HepG2 (cell line): ENCODE results near the gene GSK3B. TPM values are rescaled to one million over a fixed set of nuclear protein-coding genes. Genes with fewer than 3 reads are reported as not detected.

Experiments used
- ATF6 ChIP-seq: sonication (generic); formaldehyde crosslinking; conservative IDR thresholded peaks from 2 replicates; pipeline ENCODE4 v1.4.0; 2020; ENCODE audit warnings: missing genetic modification reagents
- DNMT3B ChIP-seq: conservative IDR thresholded peaks from 2 replicates; pipeline ENCODE4 v1.6.1; 2016; ENCODE audit warnings: missing biosample characterization, control low read depth
- FOXK1 ChIP-seq: sonication (generic); formaldehyde crosslinking; IDR thresholded peaks from 2 replicates; pipeline ENCODE4 v1.4.0; 2020; ENCODE audit warnings: low read depth, missing genetic modification reagents, borderline replicate concordance
- GABPB1 ChIP-seq: IDR thresholded peaks from 2 replicates; pipeline ENCODE4 v1.6.1; 2016; ENCODE audit warnings: mild to moderate bottlenecking, missing genetic modification reagents, moderate library complexity, missing compliant biosample characterization
- GPN1 ChIP-seq: sonication (generic); formaldehyde crosslinking; IDR thresholded peaks from 2 replicates; pipeline ENCODE4 v1.5.1; 2020; ENCODE audit warnings: missing genetic modification reagents, borderline replicate concordance
- HCFC1 ChIP-seq: fragments of 150-350 bp; IDR thresholded peaks from 2 replicates; pipeline ENCODE4 v1.6.1; 2014; ENCODE audit warnings: low read depth, low read length
- HNF4A ChIP-seq: sonication (generic); formaldehyde crosslinking; IDR thresholded peaks from 2 replicates; pipeline ENCODE4 v1.4.0; 2020; ENCODE audit warnings: missing genetic modification reagents
- MBD4 ChIP-seq: IDR thresholded peaks from 2 replicates; pipeline ENCODE4 v1.6.1; 2012; ENCODE audit warnings: low read length, inconsistent platforms, borderline replicate concordance
- MLXIP ChIP-seq: sonication (generic); formaldehyde crosslinking; IDR thresholded peaks from 2 replicates; pipeline ENCODE4 v1.9.0; 2021; ENCODE audit warnings: missing genetic modification reagents, borderline replicate concordance
- NFYB ChIP-seq: sonication (generic); formaldehyde crosslinking; IDR thresholded peaks from 2 replicates; pipeline ENCODE4 v1.4.0; 2020; ENCODE audit warnings: missing genetic modification reagents
- NR2F6 ChIP-seq, 2 experiments: IDR thresholded peaks; 2 replicates each; pipeline ENCODE4 v1.6.1; 2016; ENCODE audit warnings: antibody characterized with exemption in 1 of 2, mild to moderate bottlenecking in 1 of 2
- PRMT3 ChIP-seq: sonication (generic); formaldehyde crosslinking; IDR thresholded peaks from 2 replicates; pipeline ENCODE4 v1.8.1; 2022; ENCODE audit warnings: low read depth, mild to moderate bottlenecking, moderate library complexity, missing genetic modification reagents, borderline replicate concordance
- RELA ChIP-seq: sonication (generic); formaldehyde crosslinking; IDR thresholded peaks from 2 replicates; pipeline ENCODE4 v1.4.0; 2020; ENCODE audit warnings: missing genetic modification reagents
- RNF219 ChIP-seq: sonication (generic); formaldehyde crosslinking; IDR thresholded peaks from 2 replicates; pipeline ENCODE4 v1.5.0; 2020; ENCODE audit warnings: mild to moderate bottlenecking, missing genetic modification reagents
- SNAPC2 ChIP-seq: sonication (generic); formaldehyde crosslinking; IDR thresholded peaks from 2 replicates; pipeline ENCODE4 v1.8.1; 2022; ENCODE audit warnings: mild to moderate bottlenecking, missing genetic modification reagents
- SPEN ChIP-seq: sonication (generic); formaldehyde crosslinking; IDR thresholded peaks from 2 replicates; pipeline ENCODE4 v1.5.1; 2020; ENCODE audit warnings: low read depth, mild to moderate bottlenecking, missing genetic modification reagents
- SYNCRIP ChIP-seq: fragments of 200-400 bp; formaldehyde crosslinking; IDR thresholded peaks from 2 replicates; pipeline ENCODE4 v1.6.1; 2018; ENCODE audit warnings: mild to moderate bottlenecking, low read depth, low read length; ENCODE audit not compliant: insufficient read depth
- TCF7L2 ChIP-seq: IDR thresholded peaks from 2 replicates; pipeline ENCODE4 v1.6.1; 2011; ENCODE audit warnings: mild to moderate bottlenecking, low read depth, low read length, moderate library complexity
- ZMAT3 ChIP-seq: sonication (generic); formaldehyde crosslinking; conservative IDR thresholded peaks from 2 replicates; pipeline ENCODE4 v1.7.0; 2021; ENCODE audit warnings: missing genetic modification reagents
- ZNF317 ChIP-seq: sonication (generic); formaldehyde crosslinking; IDR thresholded peaks from 2 replicates; pipeline ENCODE4 v1.5.0; 2020; ENCODE audit warnings: mild to moderate bottlenecking, missing genetic modification reagents
- ZNF34 ChIP-seq: sonication (generic); formaldehyde crosslinking; IDR thresholded peaks from 2 replicates; pipeline ENCODE4 v1.4.0; 2020; ENCODE audit warnings: mild to moderate bottlenecking, missing genetic modification reagents, borderline replicate concordance
- ZNF468 ChIP-seq: sonication (generic); formaldehyde crosslinking; IDR thresholded peaks from 2 replicates; pipeline ENCODE4 v1.8.0; 2022; ENCODE audit warnings: mild to moderate bottlenecking, moderate library complexity, missing genetic modification reagents
- polyA plus RNA-seq, 8 experiments: library from polyadenylated mRNA; depleted of rRNA in 3 of 8; stranded (reverse) in 7 of 8; unstranded in 1 of 8; fragments of >200 nt; fragmentation: Illumina TruSeq in 4 of 8; extraction: Trizol in 4 of 8; gene quantifications; 2 replicates each; pipeline versions ENCODE4 v1.2.1 to v1.2.3, GENCODE V29; 2011 to 2016; ENCODE audit warnings: low read depth in 4 of 8, missing spikeins in 1 of 8, mixed read lengths in 1 of 8; ENCODE audit not compliant: insufficient read depth in 1 of 8
- total RNA-seq, 5 experiments: library from RNA; depleted of rRNA; stranded (reverse); fragments of >200 nt; fragmentation: Illumina TruSeq; extraction: Trizol; gene quantifications; 2 replicates each; pipeline ENCODE4 v1.2.3, GENCODE V29; 2016; ENCODE audit warnings: low read depth in 1 of 5
- TF ChIP-seq, protein P1 (sequence below): sonication (generic); formaldehyde crosslinking; IDR thresholded peaks from 2 replicates; pipeline ENCODE4 v1.8.1; 2023; ENCODE audit warnings: mild to moderate bottlenecking, inconsistent platforms, moderate library complexity, missing genetic modification reagents, borderline replicate concordance

GSK3B gene
- total and polyA plus RNA-seq, 2 of the 13 experiments (the other 11 are each of a cell fraction or from before 2014, with no cell fraction given) = 22.3 to 30.1 TPM

DNA sequence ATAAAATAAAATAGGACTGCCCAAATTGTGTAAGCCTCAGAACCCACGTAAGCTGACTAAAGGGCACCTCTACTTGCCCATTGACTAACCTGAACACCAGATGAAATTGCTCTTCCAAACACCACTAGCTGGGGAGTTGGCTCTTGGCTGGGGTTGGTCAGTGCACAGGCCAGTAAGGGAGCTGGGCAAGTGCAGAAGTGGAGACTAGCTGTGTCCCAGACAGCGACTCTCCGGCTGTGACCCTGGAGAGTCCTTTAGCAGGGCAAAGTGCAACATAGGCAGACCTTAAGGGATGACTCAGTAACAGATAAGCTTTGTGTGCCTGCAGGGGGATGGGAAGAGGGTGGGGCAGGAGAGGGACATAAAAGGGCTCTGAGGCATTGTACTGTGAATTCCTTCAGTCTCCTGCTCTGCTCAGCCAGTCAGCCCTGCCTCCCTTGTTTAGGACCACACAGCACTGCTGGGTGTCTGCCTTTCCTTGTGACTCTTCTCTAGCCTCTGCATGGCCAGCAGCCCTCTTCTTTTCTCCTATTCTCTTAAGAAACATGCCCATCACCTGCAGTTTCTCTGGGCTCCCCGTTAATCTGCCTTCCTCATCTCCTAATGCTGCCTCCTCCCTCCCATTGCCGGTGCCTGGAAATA, 299.2 kb downstream of the GSK3B start (continued):
- TF ChIP-seq ATF6 (CRISPR knock-in tag) = no peak
- peak; percentile 44; the same call in 1 of the 2 replicates for TF ChIP-seq NFYB
- TF ChIP-seq HNF4A (CRISPR knock-in tag) = peak; percentile 98
- no peak for TF ChIP-seq SYNCRIP
- TF ChIP-seq SNAPC2 (CRISPR knock-in tag) = no peak
- TF ChIP-seq NR2F6 (IDR thresholded peaks at IDR 0.05) = peak; percentile 77
- peak; percentile 81 for TF ChIP-seq NR2F6 (CRISPR knock-in tag; IDR thresholded peaks at IDR 0.05)
- TF ChIP-seq SPEN = no peak
- no peak for TF ChIP-seq PRMT3 (CRISPR knock-in tag)
- TF ChIP-seq MLXIP = no peak
- TF ChIP-seq, protein P1, sequence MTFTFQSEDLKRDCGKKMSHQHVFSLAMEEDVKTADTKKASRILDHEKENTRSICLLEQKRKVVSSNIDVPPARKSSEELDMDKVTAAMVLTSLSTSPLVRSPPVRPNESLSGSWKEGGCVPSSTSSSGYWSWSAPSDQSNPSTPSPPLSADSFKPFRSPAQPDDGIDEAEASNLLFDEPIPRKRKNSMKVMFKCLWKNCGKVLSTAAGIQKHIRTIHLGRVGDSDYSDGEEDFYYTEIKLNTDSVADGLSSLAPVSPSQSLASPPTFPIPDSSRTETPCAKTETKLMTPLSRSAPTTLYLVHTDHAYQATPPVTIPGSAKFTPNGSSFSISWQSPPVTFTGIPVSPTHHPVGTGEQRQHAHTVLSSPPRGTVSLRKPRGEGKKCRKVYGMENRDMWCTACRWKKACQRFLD (CRISPR knock-in tag) = no peak
- no peak for TF ChIP-seq GPN1 (CRISPR knock-in tag)
- no peak for TF ChIP-seq ZNF34 (CRISPR knock-in tag)
- 0 out of 2 replicates have a peak, but pooled peaks have one; percentile 11 for TF ChIP-seq DNMT3B (CRISPR knock-in tag)
- TF ChIP-seq FOXK1 = peak; percentile 56; the same call in 1 of the 2 replicates
- no peak for TF ChIP-seq ZNF317 (CRISPR knock-in tag)
- no peak for TF ChIP-seq RNF219 (CRISPR knock-in tag)
- TF ChIP-seq HCFC1 = no peak
- TF ChIP-seq MBD4 = no peak
- TF ChIP-seq ZMAT3 (CRISPR knock-in tag) = no peak
- TF ChIP-seq TCF7L2 = peak; percentile 64; the same call in 1 of the 2 replicates
- no peak for TF ChIP-seq GABPB1 (CRISPR knock-in tag)
- no peak for TF ChIP-seq RELA (CRISPR knock-in tag)
- TF ChIP-seq ZNF468 (CRISPR knock-in tag) = no peak
